Mucosa of stomach (tissue), 1 donor: ENCODE measurements around the gene BAG3.
"Not testable (repeated sequence)": the region's sequence is repeated elsewhere in the genome, so short reads cannot be mapped to it uniquely, and the experiment has no call there.

ENCODE experiments used
- H3K27me3 ChIP-seq: one replicate; pipeline ENCODE4 v1.7.0; 2013; ENCODE audit warnings: mild to moderate bottlenecking, low read length; ENCODE audit not compliant: control insufficient read depth, insufficient read depth
- H3K36me3 ChIP-seq: one replicate; pipeline ENCODE4 v1.7.0; 2013; ENCODE audit warnings: low read length; ENCODE audit not compliant: control insufficient read depth, insufficient read depth
- H3K4me1 ChIP-seq: one replicate; pipeline ENCODE4 v1.7.0; 2013; ENCODE audit warnings: mild to moderate bottlenecking, low read length; ENCODE audit not compliant: control insufficient read depth, insufficient read depth
- H3K4me3 ChIP-seq: one replicate; pipeline ENCODE4 v1.7.0; 2013; ENCODE audit warnings: low read length
- H3K9ac ChIP-seq: one replicate; pipeline ENCODE4 v1.7.0; 2013; ENCODE audit warnings: mild to moderate bottlenecking, low read length, moderate library complexity
- H3K9me3 ChIP-seq: one replicate; pipeline ENCODE4 v1.7.0; 2013; ENCODE audit warnings: mild to moderate bottlenecking, low read length, moderate library complexity; ENCODE audit not compliant: control insufficient read depth
- donor health status: Pancreatic carcinoma.

Gene BAG3

GRCh38 chr10:119707331-119707730 lies 56.2 kb downstream of the BAG3 start:
- H3K9me3 ChIP-seq, H3K27me3 ChIP-seq, H3K36me3 ChIP-seq, H3K9ac ChIP-seq, H3K4me1 ChIP-seq, H3K4me3 ChIP-seq: not testable (repeated sequence)

GRCh38 chr10:119710935-119711334 lies 59.8 kb downstream of the BAG3 start:
- not testable (repeated sequence) for H3K4me3 ChIP-seq, H3K9me3 ChIP-seq, H3K9ac ChIP-seq, H3K36me3 ChIP-seq, H3K4me1 ChIP-seq, H3K27me3 ChIP-seq

DNA sequence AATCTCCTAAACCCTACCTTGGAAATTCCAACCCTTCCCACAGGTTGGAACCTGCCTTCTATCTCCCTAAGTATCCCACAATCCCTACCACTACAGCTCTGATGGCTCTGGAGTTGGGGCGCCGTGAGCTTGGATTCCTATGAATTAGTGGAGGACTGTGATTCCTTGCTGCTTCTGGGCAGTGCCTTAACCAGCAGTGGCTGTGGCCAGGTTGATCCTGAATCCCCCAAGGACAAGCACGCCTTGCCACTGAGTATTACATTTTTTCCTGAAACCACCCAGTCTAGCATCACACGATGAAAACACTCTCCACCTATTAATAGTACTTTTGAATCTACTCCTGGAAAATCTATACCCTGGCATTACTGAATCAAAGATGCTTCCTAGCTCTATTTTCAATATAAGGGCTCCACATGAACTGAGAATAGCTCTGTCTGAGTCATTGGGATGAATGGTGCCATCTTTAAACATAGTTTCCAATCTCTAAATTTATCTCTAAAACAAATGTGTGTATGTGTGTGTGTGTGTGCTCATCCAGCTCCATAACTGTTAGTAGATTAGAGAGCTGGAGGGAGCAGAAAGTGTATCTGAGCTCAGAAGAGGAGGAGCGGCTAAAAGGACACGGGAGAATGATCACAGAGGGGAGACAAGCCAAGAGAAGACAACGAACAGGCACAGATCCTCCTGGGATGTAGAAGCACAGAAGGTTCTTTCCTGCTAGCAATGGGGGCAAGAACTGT lies 62.7 kb downstream of the BAG3 start:
- Histone ChIP-seq H3K4me3 (no peak overlapping the region), H3K9me3 (no peaks in the 10 kb centered on the region), H3K27me3 (no peaks in the 10 kb centered on the region), H3K4me1 (no peaks in the 10 kb centered on the region), H3K36me3 (no peaks in the 10 kb centered on the region), H3K9ac (no peak overlapping the region)

- Histone ChIP-seq H3K36me3 (no peaks in the 10 kb centered on the region), H3K4me3 (no peak overlapping the region), H3K27me3 (no peaks in the 10 kb centered on the region), H3K9ac (no peak overlapping the region), H3K9me3 (no peaks in the 10 kb centered on the region), H3K4me1 (no peaks in the 10 kb centered on the region)
Measured at GRCh38 chr10:119714484-119714816, 63.3 kb downstream of the BAG3 start.

DNA sequence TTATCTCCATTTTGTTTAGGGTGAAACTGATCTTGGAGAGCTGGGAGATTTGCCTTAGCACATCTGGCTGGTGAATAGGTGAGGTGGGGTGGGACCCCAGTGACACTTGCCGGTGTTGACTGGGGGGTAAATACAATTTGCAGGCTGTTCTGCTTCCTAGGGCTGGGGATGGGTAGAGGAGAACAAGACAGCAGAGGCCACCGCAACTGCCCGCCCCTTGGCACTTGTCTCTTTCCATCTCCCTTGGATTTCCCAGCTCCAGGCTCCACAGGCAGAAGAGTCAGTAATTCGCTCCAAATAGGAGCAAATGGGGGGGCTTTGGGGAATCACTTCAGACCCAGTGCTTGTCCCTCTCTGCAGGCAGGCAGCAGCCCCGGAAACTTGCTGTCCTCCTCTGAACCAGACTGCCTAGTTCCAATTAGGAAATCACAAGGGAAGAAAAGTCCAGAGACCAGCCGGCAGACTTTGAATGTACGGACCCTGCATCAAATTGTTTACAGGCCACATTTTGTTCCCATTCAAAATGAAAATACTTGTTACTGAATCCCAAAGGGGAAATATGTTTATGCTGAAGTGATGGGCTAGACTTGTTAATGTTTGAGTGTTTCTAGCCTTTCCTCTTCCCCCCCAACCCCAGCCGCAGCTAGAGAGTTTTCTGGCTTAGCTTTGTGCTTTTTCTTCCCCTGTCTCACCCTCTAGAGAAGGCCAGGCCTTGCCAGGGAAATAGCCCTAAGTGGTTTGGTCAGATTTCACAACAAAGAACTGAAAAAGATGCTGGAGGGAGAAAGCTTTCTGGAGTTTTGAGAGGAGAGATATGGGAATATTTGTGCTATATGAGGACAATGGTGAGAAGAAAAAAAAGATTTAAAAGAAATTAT lies 64.7 kb downstream of the BAG3 start:
- H3K4me1 ChIP-seq, result no peaks in the 10 kb centered on the region
- H3K4me3 ChIP-seq, result no peak overlapping the region
- H3K36me3 ChIP-seq, result no peaks in the 10 kb centered on the region
- H3K27me3 ChIP-seq, result no peaks in the 10 kb centered on the region
- H3K9me3 ChIP-seq, result no peaks in the 10 kb centered on the region
- H3K9ac ChIP-seq, result no peak overlapping the region

DNA sequence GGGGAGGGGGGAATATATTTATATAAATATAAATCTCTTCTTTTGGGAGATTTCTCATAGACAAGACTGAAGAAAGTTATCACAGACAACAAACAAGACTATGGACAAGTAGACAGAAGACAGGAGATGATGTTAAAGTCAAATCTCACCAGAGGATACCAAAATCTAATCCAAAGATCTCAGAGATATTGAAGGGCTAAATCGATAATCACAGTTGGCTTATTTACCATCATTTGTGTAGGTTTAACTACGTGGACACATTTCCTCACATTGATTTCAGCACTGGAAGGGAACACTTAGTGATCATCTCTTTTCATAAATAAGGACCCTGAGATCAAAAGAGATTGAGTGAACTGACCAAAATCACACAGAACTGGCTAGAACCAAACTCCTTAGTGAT lies 72.0 kb downstream of the BAG3 start:
- Histone ChIP-seq H3K4me3 (no peak overlapping the region), H3K9me3 (no peaks in the 10 kb centered on the region), H3K27me3 (no peaks in the 10 kb centered on the region), H3K4me1 (peaks cover 11% of the 10 kb centered on the region), H3K9ac (no peak overlapping the region), H3K36me3 (no peaks in the 10 kb centered on the region)

DNA sequence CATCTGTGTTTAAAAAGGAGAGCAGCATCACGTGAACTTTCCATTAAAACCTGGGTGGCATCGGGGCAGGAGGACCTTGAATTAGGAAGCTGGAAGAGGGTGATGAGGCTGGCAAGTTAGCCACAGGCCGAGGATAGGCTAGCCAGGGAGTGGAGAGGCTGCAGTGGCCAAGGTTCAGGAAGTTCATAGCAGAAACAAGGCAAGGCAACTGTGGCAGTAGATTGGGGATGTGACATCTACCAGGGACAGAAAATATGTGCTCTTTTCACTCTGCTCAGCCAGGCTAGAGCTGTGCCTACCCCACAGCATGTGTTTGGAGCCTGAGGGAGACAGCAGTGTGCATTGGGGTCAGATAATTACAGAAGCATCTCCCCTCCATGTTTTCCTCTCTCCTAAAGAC lies 72.4 kb downstream of the BAG3 start:
- H3K9ac ChIP-seq, result no peak overlapping the region

DNA sequence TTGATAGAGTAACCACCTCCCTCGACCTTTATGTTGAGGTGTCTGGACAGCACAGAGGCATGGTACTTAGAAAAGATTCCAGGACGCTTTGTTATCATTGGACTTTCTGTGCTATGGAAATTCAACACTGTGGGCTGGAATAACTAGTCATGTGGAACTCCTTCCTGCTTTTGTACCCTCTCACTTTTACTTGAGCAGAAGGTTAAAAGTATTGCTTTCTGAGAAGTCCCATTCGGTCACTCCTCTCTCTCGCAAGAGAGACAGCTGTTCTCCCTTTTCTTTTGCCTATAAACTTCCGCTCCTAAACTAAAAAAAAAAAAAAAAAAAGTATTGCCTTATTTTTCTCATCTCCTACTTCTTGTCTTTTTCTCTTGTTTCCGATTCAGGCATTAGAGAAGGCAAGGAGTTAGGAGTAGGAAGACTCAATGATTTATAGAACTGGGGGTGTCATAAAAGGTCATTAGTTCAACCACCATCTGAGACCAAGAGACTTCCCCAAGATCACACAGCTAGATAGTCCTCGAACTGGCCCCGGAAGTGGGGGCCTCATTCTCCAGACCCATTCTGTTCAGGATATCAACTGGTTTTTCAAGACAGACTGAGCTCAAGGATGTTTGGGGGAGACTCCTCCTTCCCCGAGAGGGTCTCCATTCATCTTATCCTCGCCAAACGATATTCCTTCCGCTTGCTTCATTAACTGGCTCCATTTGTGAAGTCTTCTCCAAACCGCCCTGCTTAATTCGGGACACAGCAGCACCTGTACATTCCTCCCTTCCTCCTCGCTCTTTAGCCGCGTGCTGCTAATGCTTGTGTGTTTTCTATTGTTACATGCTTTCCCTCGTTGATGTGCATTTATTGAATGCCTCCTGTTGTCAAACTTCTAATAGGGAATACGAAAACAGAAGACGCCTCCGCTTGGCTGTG lies 73.7 kb downstream of the BAG3 start:
- Histone ChIP-seq H3K36me3 (no peaks in the 10 kb centered on the region), H3K27me3 (no peaks in the 10 kb centered on the region), H3K9me3 (no peaks in the 10 kb centered on the region), H3K4me3 (peak overlapping the region; percentile 9), H3K9ac (peak overlapping the region; percentile 81), H3K4me1 (peaks cover 11% of the 10 kb centered on the region)

More for the DNA sequence above, 72.4 kb downstream of the BAG3 start:
- Histone ChIP-seq H3K4me3 (no peak overlapping the region), H3K4me1 (peaks cover 11% of the 10 kb centered on the region), H3K36me3 (no peaks in the 10 kb centered on the region), H3K9me3 (no peaks in the 10 kb centered on the region), H3K27me3 (no peaks in the 10 kb centered on the region)

DNA sequence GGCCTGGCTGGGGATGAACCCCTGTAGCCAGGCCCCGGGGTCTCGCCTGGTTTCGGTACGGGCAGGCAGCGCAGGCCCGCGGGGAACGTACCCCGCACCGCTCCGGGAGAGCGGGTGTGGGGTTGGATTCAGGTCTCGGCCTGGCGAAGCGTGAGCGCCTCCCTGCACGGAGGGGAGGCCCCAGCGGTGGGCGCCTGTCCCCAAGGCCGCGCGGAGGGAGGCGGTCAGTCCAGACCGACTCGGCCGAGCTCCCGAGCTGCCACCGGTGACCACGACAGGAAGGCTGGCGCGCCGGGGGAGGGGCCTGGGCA lies 74.3 kb downstream of the BAG3 start:
- no peaks in the 10 kb centered on the region for H3K9me3 ChIP-seq
- H3K9ac ChIP-seq, result peak overlapping the region; percentile 81
- H3K4me3 ChIP-seq, result peak overlapping the region; percentile 9
- no peaks in the 10 kb centered on the region for H3K27me3 ChIP-seq
- no peaks in the 10 kb centered on the region for H3K36me3 ChIP-seq
- peaks cover 11% of the 10 kb centered on the region for H3K4me1 ChIP-seq

DNA sequence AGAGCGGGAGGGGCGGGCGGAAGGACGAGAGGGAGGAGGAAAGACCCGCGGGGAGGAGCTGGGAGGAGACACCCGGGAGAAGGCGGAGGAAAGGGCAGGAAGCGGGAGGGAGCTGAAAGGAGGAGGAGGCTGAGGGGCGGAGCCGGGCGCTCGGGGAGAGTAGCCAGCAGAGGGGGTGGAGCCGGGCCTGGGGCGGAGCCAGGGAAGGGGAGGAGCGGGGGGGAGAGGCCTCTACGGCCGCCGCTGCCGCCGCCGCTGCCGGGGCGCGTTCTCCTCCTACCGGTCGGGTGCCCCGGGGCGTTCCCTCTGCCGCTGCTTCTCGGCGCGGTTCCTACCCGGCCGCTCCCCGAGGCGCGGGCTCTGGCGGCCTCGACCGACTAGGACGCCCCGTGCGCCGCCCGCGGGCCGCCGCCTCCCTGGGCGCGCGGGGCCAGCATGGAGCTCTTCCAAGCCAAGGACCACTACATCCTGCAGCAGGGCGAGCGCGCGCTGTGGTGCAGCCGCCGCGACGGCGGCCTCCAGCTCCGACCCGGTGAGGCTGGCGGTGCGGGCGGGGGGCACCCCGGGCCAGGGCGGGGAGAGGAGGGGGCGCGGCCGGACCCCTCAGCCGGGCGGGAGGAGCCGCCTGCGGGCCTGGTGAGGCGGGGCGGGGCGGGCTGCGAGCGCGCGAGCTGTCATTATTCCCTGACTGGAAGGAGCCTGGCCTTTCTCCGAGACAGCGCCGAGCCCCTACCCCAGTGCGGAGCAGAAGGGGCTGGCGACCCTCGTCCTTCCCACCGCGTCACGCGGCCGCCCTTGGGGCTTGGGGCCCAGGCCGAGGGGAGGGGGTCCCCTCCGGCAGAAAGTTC lies 74.9 kb downstream of the BAG3 start, which contains the start of gene INPP5F:
Gene INPP5F (plus strand): TSS at position 223 of the 848 bp plus-strand sequence. CDS start 213 bp downstream, at position 436.
- H3K9ac ChIP-seq, result peak within 1 kb of the TSS; percentile 81

GRCh38 chr10:119726676-119727261 lies 75.6 kb downstream of the BAG3 start:
- Histone ChIP-seq H3K27me3 (no peaks in the 10 kb centered on the region), H3K9me3 (no peaks in the 10 kb centered on the region), H3K36me3 (no peaks in the 10 kb centered on the region), H3K4me1 (peaks cover 11% of the 10 kb centered on the region), H3K4me3 (peak overlapping the region; percentile 41), H3K9ac (peak overlapping the region; percentile 78)

More for the DNA sequence above, 74.9 kb downstream of the BAG3 start, which contains the start of gene INPP5F:
- Histone ChIP-seq H3K4me1 (peaks cover 11% of the 10 kb centered on the region), H3K9me3 (no peaks in the 10 kb centered on the region), H3K36me3 (no peaks in the 10 kb centered on the region), H3K27me3 (no peaks in the 10 kb centered on the region), H3K4me3 (peak within 1 kb of the TSS; percentile 41)
